Astrocyte of the spinal cord (primary cell): ENCODE results near the gene ARMH2.
"Not testable (repeated sequence)": the region's sequence is repeated elsewhere in the genome, so short reads cannot be mapped to it uniquely, and the experiment has no call there.

Experiments
- DNase-seq: peaks from one replicate; pipeline ENCODE4 v3.0.0; 2011; ENCODE audit warnings: low read depth, low spot score
- H3K4me3 ChIP-seq: 2 replicates; pipeline ENCODE4 v1.5.1; 2011; ENCODE audit warnings: low read depth, mild to moderate bottlenecking, low read length, moderate library complexity
- CTCF ChIP-seq: IDR thresholded peaks from 2 replicates; pipeline ENCODE4 v1.5.1; 2012; ENCODE audit warnings: low read depth, mild to moderate bottlenecking, low read length, inconsistent platforms
- in situ Hi-C: cut with HindIII; loops from 2 replicates; pipeline ENCODE4 v1.10.0; 2017; ENCODE audit warnings: low sequenced_read_pairs

ARMH2 gene

GRCh38 chr6:24774696-24775519, 23.8 kb downstream of the ARMH2 start, which contains the start of gene GMNN:
Gene GMNN (plus strand): TSS chr6:24774937. CDS start chr6:24777247, 2,310 bp downstream.
- DNase-seq = peak; percentile 94
- peak within 1 kb of the TSS; percentile 100 for H3K4me3 ChIP-seq
- in situ Hi-C loops = no loop called here
- TF ChIP-seq CTCF = no peak

- TF ChIP-seq CTCF = no peak
- in situ Hi-C loops = no loop called here
- DNase-seq = peak; percentile 16
- no peak overlapping the region for H3K4me3 ChIP-seq
Measured at GRCh38 chr6:24768361-24768760, 30.4 kb downstream of the ARMH2 start.

GRCh38 chr6:24766680-24767462, 31.8 kb downstream of the ARMH2 start:
- in situ Hi-C loops = no loop called here
- no peak overlapping the region for H3K4me3 ChIP-seq
- peak; percentile 42 for TF ChIP-seq CTCF
- peak; percentile 41 for DNase-seq

- in situ Hi-C loops, H3K4me3 ChIP-seq, DNase-seq: not testable (repeated sequence)
Measured at GRCh38 chr6:24765968-24766367, 32.7 kb downstream of the ARMH2 start.

- DNase-seq, in situ Hi-C loops: not testable (repeated sequence)
Measured at GRCh38 chr6:24764833-24765828, 33.6 kb downstream of the ARMH2 start.

GRCh38 chr6:24763578-24763977, 35.1 kb downstream of the ARMH2 start:
- in situ Hi-C loops = no loop called here
- H3K4me3 ChIP-seq = no peak overlapping the region
- no peak for DNase-seq
- TF ChIP-seq CTCF = no peak

More at GRCh38 chr6:24764833-24765828, 33.6 kb downstream of the ARMH2 start:
- not testable (repeated sequence) for H3K4me3 ChIP-seq

- in situ Hi-C loops = no loop called here
- no peak for DNase-seq
- H3K4me3 ChIP-seq = no peak overlapping the region
- TF ChIP-seq CTCF = no peak
Measured at GRCh38 chr6:24761851-24762250, 36.9 kb downstream of the ARMH2 start.
